GM19324 (cell line): ENCODE measurements around the gene RABAC1.

ENCODE experiments used
- ATAC-seq: cut with Tn5 transposase; IDR thresholded peaks from one replicate; pipeline ENCODE4 v1.9.1; 2021; ENCODE audit warnings: mild to moderate bottlenecking, moderate library complexity; ENCODE audit not compliant: unreplicated experiment, low FRiP score

RABAC1 gene

GRCh38 chr19:41990615-41991014 is 31.5 kb upstream of the RABAC1 start:
- no peak for ATAC-seq

GRCh38 chr19:41990028-41990427 is 30.9 kb upstream of the RABAC1 start:
- ATAC-seq: no peak

- no peak for ATAC-seq
Measured at GRCh38 chr19:41988947-41989346, 29.8 kb upstream of the RABAC1 start.

GRCh38 chr19:41987141-41987860 is 28.2 kb upstream of the RABAC1 start:
- ATAC-seq: no peak

- ATAC-seq: no peak
Measured at GRCh38 chr19:41984961-41985360, 25.8 kb upstream of the RABAC1 start.

GRCh38 chr19:41981724-41982123 is 22.6 kb upstream of the RABAC1 start:
- no peak for ATAC-seq

GRCh38 chr19:41978470-41978869 is 19.3 kb upstream of the RABAC1 start:
- ATAC-seq: no peak

GRCh38 chr19:41977916-41978315 is 18.8 kb upstream of the RABAC1 start:
- ATAC-seq: no peak

GRCh38 chr19:41974652-41975051 is 15.5 kb upstream of the RABAC1 start:
- ATAC-seq: no peak

GRCh38 chr19:41971363-41971762 is 12.2 kb upstream of the RABAC1 start:
- ATAC-seq: no peak

- no peak for ATAC-seq
Measured at GRCh38 chr19:41969772-41970458, 10.8 kb upstream of the RABAC1 start.

- ATAC-seq: no peak
Measured at GRCh38 chr19:41968751-41969595, 9.9 kb upstream of the RABAC1 start.

- no peak for ATAC-seq
Measured at GRCh38 chr19:41967054-41967783, 8.1 kb upstream of the RABAC1 start.

GRCh38 chr19:41965106-41965505 is 6.0 kb upstream of the RABAC1 start:
- ATAC-seq: no peak

- no peak for ATAC-seq
Measured at GRCh38 chr19:41960973-41961372, 1.9 kb upstream of the RABAC1 start.

GRCh38 chr19:41958367-41959055 is 610 bp downstream of the RABAC1 start:
- peak; percentile 50 for ATAC-seq

- peak; percentile 36 for ATAC-seq
Measured at GRCh38 chr19:41957838-41958366, 1.2 kb downstream of the RABAC1 start.

- no peak for ATAC-seq
Measured at GRCh38 chr19:41957161-41957837, 1.8 kb downstream of the RABAC1 start.

- ATAC-seq: no peak
Measured at GRCh38 chr19:41956621-41957020, 2.5 kb downstream of the RABAC1 start.
